Mesenchymal stem cell (in vitro differentiated cells and primary cell): Measurements from ENCODE around the gene LCT.

Source experiments
- DNase-seq: peaks from one replicate; pipeline ENCODE4 v3.0.0-alpha.2; 2013
- H2AFZ ChIP-seq: one replicate; pipeline ENCODE4 v1.6.1; 2013; ENCODE audit warnings: low read depth, mild to moderate bottlenecking, control low read depth, inconsistent platforms, low read length, moderate library complexity
- H2AK5ac ChIP-seq: 2 replicates; pipeline ENCODE4 v1.6.1; 2013; ENCODE audit warnings: low read length, moderate library complexity, mild to moderate bottlenecking, inconsistent platforms; ENCODE audit not compliant: severe bottlenecking
- H2BK120ac ChIP-seq: one replicate; pipeline ENCODE4 v1.6.1; 2013; ENCODE audit warnings: low read depth, mild to moderate bottlenecking, inconsistent platforms, low read length, moderate library complexity
- H2BK12ac ChIP-seq, 2 experiments: one replicate each; pipeline ENCODE4 v1.6.1; 2013; ENCODE audit warnings: inconsistent platforms in 2 of 2, low read length in 2 of 2, mild to moderate bottlenecking in 2 of 2, moderate library complexity in 2 of 2, control low read depth in 1 of 2
- H2BK15ac ChIP-seq: one replicate; pipeline ENCODE4 v1.6.1; 2013; ENCODE audit warnings: mild to moderate bottlenecking, low read depth, inconsistent platforms; ENCODE audit not compliant: poor library complexity, severe bottlenecking
- H2BK5ac ChIP-seq: 2 replicates; pipeline ENCODE4 v1.6.1; 2013; ENCODE audit warnings: low read depth, mild to moderate bottlenecking, low read length, control low read depth, inconsistent platforms; ENCODE audit not compliant: poor library complexity, severe bottlenecking
- H3K14ac ChIP-seq, 2 experiments: one replicate each; pipeline ENCODE4 v1.6.1; 2013; ENCODE audit warnings: inconsistent platforms in 2 of 2, low read length in 2 of 2, control low read depth in 1 of 2, mild to moderate bottlenecking in 1 of 2, moderate library complexity in 1 of 2
- H3K18ac ChIP-seq, 2 experiments: one replicate each; pipeline ENCODE4 v1.6.1; 2013; ENCODE audit warnings: inconsistent platforms in 2 of 2, low read length in 2 of 2, control low read depth in 1 of 2, low read depth in 1 of 2, mild to moderate bottlenecking in 1 of 2
- H3K23ac ChIP-seq, 2 experiments: one replicate each; pipeline ENCODE4 v1.6.1; 2013; ENCODE audit warnings: inconsistent platforms in 2 of 2, low read length in 2 of 2, mild to moderate bottlenecking in 2 of 2, moderate library complexity in 2 of 2, control low read depth in 1 of 2
- H3K27ac ChIP-seq: 2 replicates; pipeline ENCODE4 v1.5.1; 2013; ENCODE audit warnings: mild to moderate bottlenecking, moderate library complexity, low read length, control low read depth, inconsistent platforms; ENCODE audit not compliant: poor library complexity, severe bottlenecking
- H3K27me3 ChIP-seq, 2 experiments: 2 replicates each; pipeline versions ENCODE4 v1.6.1 to v1.7.0; 2013; ENCODE audit warnings: low read length in 2 of 2, mild to moderate bottlenecking in 2 of 2, moderate library complexity in 2 of 2, control low read depth in 1 of 2, inconsistent platforms in 1 of 2; ENCODE audit not compliant: control insufficient read depth in 1 of 2, insufficient read depth in 1 of 2
- H3K36me3 ChIP-seq, 2 experiments: 2 replicates each; pipeline versions ENCODE4 v1.6.1 to v1.7.0; 2013; ENCODE audit warnings: low read length in 2 of 2, control low read depth in 1 of 2, inconsistent platforms in 1 of 2, low read depth in 1 of 2, mild to moderate bottlenecking in 1 of 2; ENCODE audit not compliant: insufficient read depth in 2 of 2, control insufficient read depth in 1 of 2
- H3K4ac ChIP-seq, 2 experiments: one replicate each; pipeline ENCODE4 v1.6.1; 2013; ENCODE audit warnings: inconsistent platforms in 2 of 2, low read length in 2 of 2, mild to moderate bottlenecking in 2 of 2, moderate library complexity in 2 of 2, control low read depth in 1 of 2, low read depth in 1 of 2
- H3K4me1 ChIP-seq: 2 replicates; pipeline ENCODE4 v1.6.1; 2013; ENCODE audit warnings: low read depth, low read length, control low read depth; ENCODE audit not compliant: control insufficient read depth, insufficient read depth
- H3K4me2 ChIP-seq: 2 replicates; pipeline ENCODE4 v1.6.1; 2013; ENCODE audit warnings: low read length, mild to moderate bottlenecking, inconsistent platforms; ENCODE audit not compliant: poor library complexity, severe bottlenecking
- H3K4me3 ChIP-seq, 2 experiments: 2 replicates each; pipeline versions ENCODE4 v1.5.1 to v1.7.0; 2013; ENCODE audit warnings: low read length in 2 of 2, mild to moderate bottlenecking in 2 of 2, control low read depth in 1 of 2, low read depth in 1 of 2; ENCODE audit not compliant: insufficient read depth in 1 of 2
- H3K79me1 ChIP-seq: replicated peaks from 2 replicates; pipeline ENCODE4 v1.6.1; 2013; ENCODE audit warnings: mild to moderate bottlenecking, control low read depth, low read length, inconsistent platforms; ENCODE audit not compliant: poor library complexity, severe bottlenecking
- H3K9ac ChIP-seq: 2 replicates; pipeline ENCODE4 v1.7.0; 2013; ENCODE audit warnings: mild to moderate bottlenecking, low read length, moderate library complexity
- H3K9me3 ChIP-seq: 2 replicates; pipeline ENCODE4 v1.7.0; 2013; ENCODE audit warnings: mild to moderate bottlenecking, low read length; ENCODE audit not compliant: control insufficient read depth
- H4K8ac ChIP-seq: one replicate; pipeline ENCODE4 v1.6.1; 2013; ENCODE audit warnings: inconsistent platforms, mild to moderate bottlenecking, low read length, moderate library complexity
- H4K91ac ChIP-seq: one replicate; pipeline ENCODE4 v1.6.1; 2013; ENCODE audit warnings: mild to moderate bottlenecking, low read length, inconsistent platforms
- WGBS: methylation state at CpG from one replicate; pipeline ENCODE4 v1.1.7; 2013; ENCODE audit warnings: mixed read lengths; 5-methylcytosine and 5-hydroxymethylcytosine counted together

The LCT gene

GRCh38 chr2:135742325-135742757 is 94.6 kb downstream of the LCT start:
- Histone ChIP-seq H3K27ac (peak overlapping the region; percentile 31), H3K79me1 (no peaks in the 10 kb centered on the region), H3K4ac (peak overlapping the region; percentile 27 to 93), H3K4me2 (peak overlapping the region; percentile 14), H3K36me3 (peaks cover 0 to 10% of the 10 kb centered on the region in 2 experiments), H3K9ac (peak overlapping the region; percentile 97), H3K4me3 (peak overlapping the region; percentile 68 to 91), H3K4me1 (peaks cover 5% of the 10 kb centered on the region), H3K14ac (peak overlapping the region in 1 of 2 experiments; percentile 78), H2BK120ac (peak overlapping the region; percentile 73), H4K91ac (peak overlapping the region; percentile 5), H3K23ac (peak overlapping the region in 1 of 2 experiments; percentile 6), H3K27me3 (no peaks in the 10 kb centered on the region), H2BK15ac (peak overlapping the region; percentile 29), H3K18ac (peak overlapping the region; percentile 31 to 86), H2AFZ (peak overlapping the region; percentile 8), H2BK12ac (no peak overlapping the region), H4K8ac (peak overlapping the region; percentile 30), H3K9me3 (no peaks in the 10 kb centered on the region), H2BK5ac (peak overlapping the region; percentile 71), H2AK5ac (no peak overlapping the region)
- WGBS: under 1% methylated on average over 27 of the region's 34 CpGs
- peak; percentile 80 for DNase-seq

DNA sequence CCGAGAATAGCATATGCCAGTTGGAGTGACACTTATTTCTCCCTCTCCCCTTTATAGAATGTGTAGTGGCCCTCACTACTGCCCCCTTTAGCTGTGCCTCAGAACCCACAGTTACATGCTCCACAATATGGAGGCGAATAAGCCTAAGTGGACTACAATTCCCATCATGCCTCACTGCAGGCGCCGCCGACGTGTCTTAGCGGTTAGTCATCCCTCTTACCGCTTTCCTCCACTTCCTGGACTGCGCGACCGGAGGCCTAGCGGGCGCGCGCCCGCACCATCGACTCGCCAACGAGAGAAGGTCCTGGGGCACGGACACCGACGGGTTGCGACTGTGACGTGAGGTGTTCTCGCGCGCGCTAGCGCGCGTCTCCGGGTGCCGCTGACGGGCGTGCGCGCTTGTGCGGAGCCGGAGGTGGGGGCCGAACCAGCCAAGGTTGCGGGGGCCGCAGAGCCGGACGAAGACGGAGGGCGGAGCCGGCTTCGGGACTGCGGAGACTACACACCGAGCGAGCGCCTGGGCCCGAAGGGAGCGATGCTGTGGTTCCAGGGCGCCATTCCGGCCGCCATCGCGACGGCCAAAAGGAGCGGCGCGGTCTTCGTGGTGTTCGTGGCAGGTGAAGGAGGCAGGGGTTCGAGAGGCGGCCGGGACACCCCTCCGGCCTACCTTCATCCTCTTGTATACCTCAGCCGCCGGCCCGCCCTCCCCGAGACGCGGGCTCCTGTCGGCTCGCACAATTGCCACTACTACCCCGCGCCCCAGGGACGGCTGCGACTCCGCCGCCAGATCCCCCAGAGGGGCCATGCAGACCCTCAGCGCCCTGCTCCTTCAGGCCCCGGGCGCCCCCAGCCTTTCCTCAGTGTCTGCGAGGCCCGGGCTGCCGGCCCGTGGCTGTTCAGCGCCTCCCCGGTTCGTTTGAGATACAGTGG is 95.3 kb downstream of the LCT start, which contains the start of gene UBXN4:
UBXN4 (plus strand) TSS at position 461 of the 930 bp plus-strand sequence; CDS start at position 536, 75 bp downstream.
- peak within 1 kb of the TSS; percentile 71 for H3K27ac ChIP-seq
- H4K91ac ChIP-seq: peak within 1 kb of the TSS; percentile 5

GRCh38 chr2:135741043-135741394 is 96.0 kb downstream of the LCT start:
- 92% methylated on average over 11 of the region's 11 CpGs for WGBS
- peak overlapping the region in 1 of 2 experiments; percentile 85 for H3K4ac ChIP-seq
- H2BK15ac ChIP-seq: no peak overlapping the region
- H3K9me3 ChIP-seq: no peaks in the 10 kb centered on the region
- H3K27ac ChIP-seq: no peak overlapping the region
- peaks cover 5% of the 10 kb centered on the region for H3K4me1 ChIP-seq
- peak overlapping the region in 1 of 2 experiments; percentile 91 for H3K4me3 ChIP-seq
- H4K8ac ChIP-seq: peak overlapping the region; percentile 89
- H2BK120ac ChIP-seq: peak overlapping the region; percentile 11
- H4K91ac ChIP-seq: no peak overlapping the region
- no peak overlapping the region for H3K18ac ChIP-seq
- no peaks in the 10 kb centered on the region for H3K79me1 ChIP-seq
- no peak overlapping the region for H3K14ac ChIP-seq
- no peak overlapping the region for H3K23ac ChIP-seq
- H3K4me2 ChIP-seq: no peak overlapping the region
- no peak overlapping the region for H2BK12ac ChIP-seq
- no peak overlapping the region for H2BK5ac ChIP-seq
- H3K27me3 ChIP-seq: no peaks in the 10 kb centered on the region
- H3K9ac ChIP-seq: no peak overlapping the region
- no peak overlapping the region for H2AK5ac ChIP-seq
- H2AFZ ChIP-seq: peak overlapping the region; percentile 97
- H3K36me3 ChIP-seq: peaks cover 0 to 4% of the 10 kb centered on the region in 2 experiments
- no peak for DNase-seq

More for the DNA sequence above, 95.3 kb downstream of the LCT start, which contains the start of gene UBXN4:
- H2BK120ac ChIP-seq: peak within 1 kb of the TSS; percentile 73
- peak within 1 kb of the TSS; percentile 97 for H3K9ac ChIP-seq
- peak within 1 kb of the TSS; percentile 31 to 86 for H3K18ac ChIP-seq
- H2AK5ac ChIP-seq: no peak within 1 kb of the TSS
- H2BK12ac ChIP-seq: peak within 1 kb of the TSS in 1 of 2 experiments; percentile 74
- peak within 1 kb of the TSS; percentile 68 to 91 for H3K4me3 ChIP-seq
- DNase-seq: peak; percentile 99
- H3K4me1 ChIP-seq: peaks cover 5% of the 10 kb centered on the region
- H4K8ac ChIP-seq: peak within 1 kb of the TSS; percentile 89
- H3K23ac ChIP-seq: peak within 1 kb of the TSS in 1 of 2 experiments; percentile 6
- H3K9me3 ChIP-seq: no peaks in the 10 kb centered on the region
- peak within 1 kb of the TSS; percentile 71 for H2BK5ac ChIP-seq
- H3K14ac ChIP-seq: peak within 1 kb of the TSS in 1 of 2 experiments; percentile 78
- no peaks in the 10 kb centered on the region for H3K79me1 ChIP-seq
- peaks cover 0 to 9% of the 10 kb centered on the region in 2 experiments for H3K36me3 ChIP-seq
- peak within 1 kb of the TSS; percentile 27 to 93 for H3K4ac ChIP-seq
- WGBS: 2% methylated on average over 84 of the region's 93 CpGs
- H2BK15ac ChIP-seq: peak within 1 kb of the TSS; percentile 29
- H2AFZ ChIP-seq: peak within 1 kb of the TSS; percentile 97
- H3K27me3 ChIP-seq: no peaks in the 10 kb centered on the region
- peak within 1 kb of the TSS; percentile 14 for H3K4me2 ChIP-seq

GRCh38 chr2:135740206-135740605 is 96.8 kb downstream of the LCT start:
- H3K4me1 ChIP-seq: peaks cover 2% of the 10 kb centered on the region
- no peaks in the 10 kb centered on the region for H3K79me1 ChIP-seq
- no peak overlapping the region for H4K91ac ChIP-seq
- H3K4me2 ChIP-seq: no peak overlapping the region
- no peaks in the 10 kb centered on the region for H3K9me3 ChIP-seq
- no peak overlapping the region for H2BK12ac ChIP-seq
- no peak overlapping the region for H2AFZ ChIP-seq
- H2AK5ac ChIP-seq: no peak overlapping the region
- over 99% methylated on average over 3 of the region's 3 CpGs for WGBS
- peak overlapping the region in 1 of 2 experiments; percentile 60 for H3K23ac ChIP-seq
- H3K27ac ChIP-seq: no peak overlapping the region
- H3K4ac ChIP-seq: no peak overlapping the region
- H2BK15ac ChIP-seq: no peak overlapping the region
- no peak overlapping the region for H3K9ac ChIP-seq
- H2BK5ac ChIP-seq: no peak overlapping the region
- no peak for DNase-seq
- H2BK120ac ChIP-seq: no peak overlapping the region
- no peak overlapping the region for H4K8ac ChIP-seq
- no peak overlapping the region for H3K18ac ChIP-seq
- peaks cover 0 to 3% of the 10 kb centered on the region in 2 experiments for H3K36me3 ChIP-seq
- H3K27me3 ChIP-seq: no peaks in the 10 kb centered on the region
- H3K4me3 ChIP-seq: no peak overlapping the region
- H3K14ac ChIP-seq: no peak overlapping the region
